ENCODE results near the gene PLEKHN1.

The PLEKHN1 gene

GRCh38 chr1:924656-925560 lies 41.4 kb upstream of the PLEKHN1 start:
- in situ Hi-C loops (cut with HindIII; ENCODE audit: low sequenced_read_pairs) = no loop called here
- DNase-seq (ENCODE audit: low read depth) = no peak
- TF ChIP-seq CTCF (IDR thresholded peaks at IDR 0.05; ENCODE audit: low read depth, low read length, missing control alignments) = peak; percentile 10
- H3K4me3 ChIP-seq (ENCODE audit: low read depth, low read length) = peak overlapping the region; percentile 59

DNA sequence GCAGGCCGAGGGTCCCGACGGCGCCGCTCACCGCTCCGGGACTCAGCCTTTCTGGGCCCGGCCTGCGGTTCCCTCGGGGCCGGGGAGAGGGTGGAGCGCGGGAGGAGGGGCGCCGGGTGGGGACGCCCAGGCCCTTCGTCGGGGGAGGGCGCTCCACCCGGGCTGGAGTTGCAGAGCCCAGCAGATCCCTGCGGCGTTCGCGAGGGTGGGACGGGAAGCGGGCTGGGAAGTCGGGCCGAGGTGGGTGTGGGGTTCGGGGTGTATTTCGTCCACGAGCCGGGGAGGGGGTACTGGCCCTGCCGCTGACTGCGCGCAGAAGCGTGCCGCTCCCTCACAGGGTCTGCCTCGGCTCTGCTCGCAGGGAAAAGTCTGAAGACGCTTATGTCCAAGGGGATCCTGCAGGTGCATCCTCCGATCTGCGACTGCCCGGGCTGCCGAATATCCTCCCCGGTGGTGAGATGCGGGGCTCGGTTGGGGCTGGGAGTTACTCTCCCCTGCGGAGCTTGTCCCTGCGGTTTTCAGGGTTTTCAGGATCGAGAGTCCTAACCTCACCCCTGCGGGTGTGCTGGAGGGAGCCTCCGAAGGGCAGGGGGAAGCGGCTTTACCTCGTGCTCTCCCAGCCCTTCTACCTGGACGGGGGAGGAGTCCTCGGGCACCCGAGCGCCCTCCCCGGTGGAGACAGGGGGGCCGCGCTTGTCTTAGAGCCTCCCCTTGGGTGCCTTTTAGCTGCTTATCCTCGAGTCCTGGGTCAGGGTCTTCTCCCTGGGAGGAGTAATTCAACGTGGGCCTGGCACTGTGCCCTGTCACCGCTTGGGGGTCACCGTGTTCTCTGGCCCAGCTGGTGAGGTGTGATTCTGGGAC lies 40.5 kb upstream of the PLEKHN1 start:
- H3K4me3 ChIP-seq (ENCODE audit: low read depth, low read length) = peak overlapping the region; percentile 59
- in situ Hi-C loops (cut with HindIII; ENCODE audit: low sequenced_read_pairs) = no loop called here
- TF ChIP-seq CTCF (IDR thresholded peaks at IDR 0.05; ENCODE audit: low read depth, low read length, missing control alignments) = no peak
- no peak for DNase-seq (ENCODE audit: low read depth)

GRCh38 chr1:927234-927633 lies 39.0 kb upstream of the PLEKHN1 start:
- H3K4me3 ChIP-seq (ENCODE audit: low read depth, low read length) = no peak overlapping the region
- in situ Hi-C loops (cut with HindIII; ENCODE audit: low sequenced_read_pairs) = no loop called here
- TF ChIP-seq CTCF (IDR thresholded peaks at IDR 0.05; ENCODE audit: low read depth, low read length, missing control alignments) = no peak
- no peak for DNase-seq (ENCODE audit: low read depth)

GRCh38 chr1:927748-928147 lies 38.5 kb upstream of the PLEKHN1 start:
- in situ Hi-C loops (cut with HindIII; ENCODE audit: low sequenced_read_pairs) = no loop called here
- no peak overlapping the region for H3K4me3 ChIP-seq (ENCODE audit: low read depth, low read length)
- no peak for TF ChIP-seq CTCF (IDR thresholded peaks at IDR 0.05; ENCODE audit: low read depth, low read length, missing control alignments)
- DNase-seq (ENCODE audit: low read depth) = no peak

DNA sequence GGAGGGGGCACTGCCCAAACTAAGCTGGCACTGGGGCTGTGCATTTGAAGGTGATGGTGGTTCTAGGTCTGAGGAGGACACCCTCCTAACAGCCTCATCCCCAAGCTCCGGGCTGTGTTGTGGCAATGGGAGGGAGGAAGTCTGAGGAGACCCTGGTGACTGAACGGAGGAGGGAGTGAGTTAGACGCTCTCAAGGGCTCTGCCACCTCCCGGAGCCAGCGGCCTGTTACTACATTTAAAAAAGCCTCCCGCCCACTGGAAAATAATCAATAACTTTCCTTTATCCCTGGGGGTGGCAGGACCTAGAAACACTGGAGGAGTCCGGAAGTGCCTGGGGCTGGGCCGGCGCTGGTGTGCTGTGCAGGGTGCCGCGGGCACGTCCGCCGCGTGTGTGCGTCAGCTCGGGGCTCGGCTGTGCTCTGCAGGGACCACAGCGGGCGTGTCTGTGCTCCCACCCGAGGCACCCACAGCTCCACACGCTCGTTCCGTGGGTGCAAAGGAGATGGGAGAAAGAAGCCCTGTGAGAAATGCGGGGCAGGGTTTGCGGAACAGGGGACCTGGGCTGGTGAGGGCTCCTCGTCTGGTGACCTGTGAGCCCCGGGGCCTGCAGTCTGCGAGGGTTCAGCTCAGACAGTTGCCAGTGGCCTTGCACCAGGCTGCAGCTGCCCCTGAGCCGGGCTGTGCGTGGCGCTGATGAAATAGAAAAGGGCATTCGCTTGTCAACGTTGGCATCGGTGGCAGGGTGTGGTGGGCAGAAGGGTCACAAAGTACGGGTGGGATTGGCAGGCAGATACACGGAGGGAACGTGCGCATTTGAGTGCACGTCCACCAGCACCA lies 37.2 kb upstream of the PLEKHN1 start:
- no peak for TF ChIP-seq CTCF (IDR thresholded peaks at IDR 0.05; ENCODE audit: low read depth, low read length, missing control alignments)
- in situ Hi-C loops (cut with HindIII; ENCODE audit: low sequenced_read_pairs) = no loop called here
- DNase-seq (ENCODE audit: low read depth) = no peak
- no peak overlapping the region for H3K4me3 ChIP-seq (ENCODE audit: low read depth, low read length)
